Sigmoid colon (tissue), 7 donors: ENCODE measurements around the gene JMJD7. TPM values are rescaled to one million over a fixed set of nuclear protein-coding genes. Genes with fewer than 3 reads are reported as not detected.

ENCODE experiments used
- DNase-seq: peaks from one replicate; pipeline ENCODE4 v3.0.0-alpha.2; 2019
- H3K27ac ChIP-seq, 4 donors: fragments of 200-600 bp; sonication (generic); one replicate each; pipeline ENCODE4 v1.5.1; 2016 to 2019; ENCODE audit warnings: mild to moderate bottlenecking in 1 of 4
- H3K27me3 ChIP-seq, 3 donors: fragments of 200-600 bp; sonication (generic); one replicate each; pipeline ENCODE4 v1.5.1; 2019; ENCODE audit warnings: mild to moderate bottlenecking in 1 of 3
- H3K36me3 ChIP-seq, 4 donors: fragments of 200-600 bp; sonication (generic); one replicate each; pipeline ENCODE4 v1.5.1; 2016 to 2019
- H3K4me1 ChIP-seq, 4 donors: fragments of 200-600 bp; sonication (generic); one replicate each; pipeline ENCODE4 v1.5.1; 2017 to 2019
- H3K4me3 ChIP-seq, 4 donors: fragments of 200-600 bp; sonication (generic); one replicate each; pipeline ENCODE4 v1.5.1; 2017 to 2019; ENCODE audit warnings: mild to moderate bottlenecking in 2 of 4, moderate library complexity in 1 of 4
- H3K9me3 ChIP-seq, 4 donors: fragments of 200-600 bp in 3 of 4; sonication (generic) in 3 of 4; one replicate each; pipeline versions ENCODE4 v1.5.1 to v1.6.1; 2013 to 2019
- CTCF ChIP-seq, 4 experiments: fragments of 450-650 bp in 3 of 4; fragments of 200-600 bp in 1 of 4; IDR thresholded peaks; one replicate each; pipeline ENCODE4 v1.5.1; 2016 to 2019; ENCODE audit warnings: antibody characterized with exemption in 4 of 4, mild to moderate bottlenecking in 3 of 4, moderate library complexity in 2 of 4
- EP300 ChIP-seq, 4 donors: sonication (generic); formaldehyde crosslinking; IDR thresholded peaks; one replicate each; pipeline ENCODE4 v1.6.1; 2017; ENCODE audit warnings: antibody characterized with exemption in 4 of 4
- POLR2A ChIP-seq, 2 donors: fragments of 450-650 bp; IDR thresholded peaks; one replicate each; pipeline ENCODE4 v1.6.1; 2016; ENCODE audit warnings: antibody characterized with exemption in 2 of 2, mild to moderate bottlenecking in 2 of 2, moderate library complexity in 2 of 2
- POLR2AphosphoS5 ChIP-seq, 4 donors: sonication (generic); formaldehyde crosslinking; IDR thresholded peaks; one replicate each; pipeline ENCODE4 v1.6.1; 2017; ENCODE audit warnings: antibody characterized with exemption in 4 of 4
- WGBS, 2 donors: extraction: QIAGEN DNeasy Blood & Tissue Kit; methylation state at CpG; one replicate each; pipeline ENCODE4 v1.1.7; 2013; 5-methylcytosine and 5-hydroxymethylcytosine counted together
- intact Hi-C: fragments of 100-400 bp; cut with DNase I; formaldehyde crosslinking; loops from one replicate; pipeline ENCODE4 v1.15.1; 2023
- polyA plus RNA-seq, 3 donors: library from polyadenylated mRNA; stranded (reverse); fragments of 200-250 nt; gene quantifications; one replicate each; pipeline ENCODE4 v1.2.3, GENCODE V29; 2013
- total RNA-seq, 4 donors: library from RNA; depleted of rRNA; stranded (reverse); fragments of >200 nt; gene quantifications; one replicate each; pipeline ENCODE4 v1.1.0, GENCODE V29; 2016
- donor health status: healthy with polysubstance abuse.
- donor health status: Bipolar disorder and iron deficiency.
- donor health status: healthy.

JMJD7 gene
- total and polyA plus RNA-seq, 7 donors: 9.5 to 14.0 (median 10.7) TPM

DNA sequence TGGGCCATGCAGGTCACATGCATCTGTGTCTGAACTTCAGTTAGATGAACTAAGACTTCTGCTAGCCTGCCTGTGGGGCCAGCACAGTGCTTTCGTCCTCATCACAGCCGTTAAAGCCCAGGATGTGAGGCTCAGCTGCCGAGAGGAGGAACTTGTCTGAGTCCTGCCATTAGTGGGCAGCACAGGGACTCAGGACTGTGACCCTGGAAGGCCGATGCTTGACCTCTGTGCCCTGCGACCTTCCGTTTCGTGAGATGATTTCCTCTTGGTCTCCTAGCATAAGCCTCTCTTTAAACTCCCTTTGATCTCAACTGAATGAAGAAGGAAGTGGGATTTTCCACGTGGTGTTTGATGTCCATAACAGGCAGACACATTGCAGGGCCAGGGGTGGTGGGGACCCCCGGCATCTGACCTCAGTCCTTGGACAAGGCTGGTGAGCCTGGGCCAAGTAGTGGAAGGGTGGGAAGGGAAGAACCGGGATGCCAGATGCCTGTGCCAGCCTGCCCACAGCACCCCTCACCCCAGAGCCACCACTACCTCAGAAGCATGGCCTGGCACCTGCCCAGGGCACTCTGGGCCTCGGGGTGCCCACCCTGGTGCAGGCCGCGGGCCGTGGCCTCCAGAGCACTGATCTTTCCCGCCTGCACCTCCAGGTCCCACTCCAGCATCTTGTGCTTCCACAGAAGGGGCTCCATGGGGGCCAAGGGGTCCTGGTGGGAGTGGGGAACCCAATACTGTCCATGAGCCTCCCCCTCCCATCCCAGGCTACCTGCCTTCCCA is 32.3 kb downstream of the JMJD7 start:
- TF ChIP-seq CTCF (IDR thresholded peaks at IDR 0.05) (no peak), EP300 (IDR thresholded peaks at IDR 0.05) (no peak), POLR2AphosphoS5 (IDR thresholded peaks at IDR 0.05) (no peak), POLR2A (IDR thresholded peaks at IDR 0.05) (no peak)
- Histone ChIP-seq H3K27me3 (peaks cover 0 to 13% (median 2%) of the 10 kb centered on the region in 3 donors), H3K36me3 (no peaks in the 10 kb centered on the region), H3K27ac (no peak overlapping the region), H3K9me3 (no peaks in the 10 kb centered on the region), H3K4me3 (no peak overlapping the region), H3K4me1 (no peaks in the 10 kb centered on the region)
- 58 to 80% methylated on average over 15 of the region's 15 CpGs for WGBS, 2 donors
- DNase-seq: no peak
- intact Hi-C loops: no loop called here

DNA sequence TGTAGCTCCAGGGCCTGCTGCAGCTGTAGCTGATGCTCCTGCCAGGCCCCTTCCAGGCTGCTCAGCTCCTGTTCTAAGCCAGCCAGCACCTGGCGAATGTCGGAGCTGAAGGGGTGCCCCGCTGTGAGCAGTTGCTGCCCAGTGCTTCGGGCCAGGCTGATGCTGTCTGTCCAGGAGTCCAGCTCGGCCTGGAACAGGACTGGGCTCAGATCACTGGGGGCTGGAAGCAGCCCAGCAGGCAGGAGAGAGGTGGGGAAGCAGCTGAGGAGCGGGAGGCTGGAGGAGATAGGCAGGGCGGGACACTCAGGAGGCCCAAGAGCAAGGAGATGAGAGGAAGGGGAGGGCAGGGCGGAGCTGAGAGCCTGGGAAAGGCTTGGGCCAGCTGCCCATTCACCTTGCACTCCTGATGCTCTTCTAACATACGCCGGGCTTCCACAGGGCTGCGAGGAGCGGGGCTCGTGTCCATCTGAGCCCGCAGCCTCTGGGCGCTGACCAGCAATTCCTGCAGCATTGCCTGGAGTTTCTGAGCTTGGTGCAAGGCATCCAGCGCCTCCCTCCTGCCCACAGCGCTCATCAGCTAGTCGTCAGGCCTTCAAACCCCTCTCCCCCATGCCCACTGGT is 34.0 kb downstream of the JMJD7 start:
- no peak overlapping the region for H3K4me3 ChIP-seq
- H3K9me3 ChIP-seq: no peaks in the 10 kb centered on the region
- TF ChIP-seq POLR2A (IDR thresholded peaks at IDR 0.05) (no peak), CTCF (IDR thresholded peaks at IDR 0.05) (no peak), POLR2AphosphoS5 (IDR thresholded peaks at IDR 0.05) (no peak), EP300 (IDR thresholded peaks at IDR 0.05) (no peak)
- H3K4me1 ChIP-seq: no peaks in the 10 kb centered on the region
- WGBS, 2 donors: 93 to 94% methylated on average over 18 of the region's 18 CpGs
- H3K27me3 ChIP-seq: peaks cover 0 to 1% (median 0%) of the 10 kb centered on the region in 3 donors
- no peak for DNase-seq
- no peak overlapping the region for H3K27ac ChIP-seq
- intact Hi-C loops: no loop called here
- H3K36me3 ChIP-seq: no peaks in the 10 kb centered on the region

DNA sequence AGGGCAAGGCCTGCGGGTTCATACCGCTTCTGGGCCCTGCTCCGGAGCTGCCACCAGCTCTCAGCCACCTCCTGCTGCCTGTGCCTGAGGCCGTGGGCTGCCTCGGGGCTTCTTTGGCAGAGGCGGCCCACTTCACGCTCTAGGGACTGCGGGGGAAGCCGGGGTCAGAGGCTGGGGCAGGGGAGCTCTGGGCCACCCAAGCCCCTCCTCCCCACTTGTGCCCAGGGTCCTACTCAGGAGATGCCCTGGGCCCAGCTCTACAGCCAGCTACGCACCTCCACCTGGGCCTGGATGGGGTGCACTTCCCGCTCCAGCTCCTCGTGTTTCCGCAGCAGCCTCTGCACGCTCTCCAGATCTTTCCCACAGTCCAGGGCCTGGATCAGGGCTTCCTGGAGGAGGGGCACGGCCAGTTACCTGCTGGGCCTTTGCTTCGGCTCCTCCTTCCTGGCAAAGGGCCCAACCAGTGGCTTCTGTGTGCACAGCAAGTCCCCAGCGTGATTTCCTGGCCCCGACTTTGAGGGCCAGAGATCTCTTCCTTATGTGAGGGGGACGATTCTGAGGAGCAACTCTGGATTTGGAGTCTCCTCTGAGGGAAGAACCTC is 34.7 kb downstream of the JMJD7 start:
- no peaks in the 10 kb centered on the region for H3K9me3 ChIP-seq
- TF ChIP-seq POLR2AphosphoS5 (IDR thresholded peaks at IDR 0.05): no peak
- no peak for TF ChIP-seq POLR2A (IDR thresholded peaks at IDR 0.05)
- no peak for TF ChIP-seq CTCF (IDR thresholded peaks at IDR 0.05)
- no peak for TF ChIP-seq EP300 (IDR thresholded peaks at IDR 0.05)
- no peaks in the 10 kb centered on the region for H3K36me3 ChIP-seq
- intact Hi-C loops: no loop called here
- H3K27me3 ChIP-seq: no peaks in the 10 kb centered on the region
- DNase-seq: no peak
- no peak overlapping the region for H3K4me3 ChIP-seq
- H3K27ac ChIP-seq: no peak overlapping the region
- H3K4me1 ChIP-seq: no peaks in the 10 kb centered on the region
- 57 to 76% methylated on average over 19 of the region's 19 CpGs for WGBS, 2 donors

- Histone ChIP-seq H3K36me3 (no peaks in the 10 kb centered on the region), H3K27ac (no peak overlapping the region), H3K4me3 (no peak overlapping the region), H3K4me1 (no peaks in the 10 kb centered on the region), H3K9me3 (no peaks in the 10 kb centered on the region), H3K27me3 (no peaks in the 10 kb centered on the region)
- intact Hi-C loops: no loop called here
- no peak for DNase-seq
- 80 to 88% methylated on average over 18 of the region's 18 CpGs for WGBS, 2 donors
- TF ChIP-seq CTCF (IDR thresholded peaks at IDR 0.05) (no peak), POLR2A (IDR thresholded peaks at IDR 0.05) (no peak), EP300 (IDR thresholded peaks at IDR 0.05) (no peak), POLR2AphosphoS5 (IDR thresholded peaks at IDR 0.05) (no peak)
Measured at GRCh38 chr15:41865490-41866055, 37.7 kb downstream of the JMJD7 start.
